Heart right ventricle (tissue), 16 donors: ENCODE data around the gene DNAI2. TPM values are rescaled to one million over a fixed set of nuclear protein-coding genes. Genes with fewer than 3 reads are reported as not detected.
A peak's percentile ranks its signal among the peaks of the same experiment; 100 is the strongest.

Experiments
- ATAC-seq, 8 donors: fragments of 200-7000 bp; cut with Tn5 transposase; one replicate each; pipeline ENCODE4 v1.9.1; 2020; ENCODE audit warnings: mild to moderate bottlenecking in 8 of 8, moderate library complexity in 8 of 8, moderate number of reproducible peaks in 1 of 8
- DNase-seq, 2 donors: peaks; one replicate each; pipeline ENCODE4 v3.0.0-alpha.2; 2020
- H3K27ac ChIP-seq, 10 donors: fragments of 200-600 bp; sonication (generic) in 2 of 10; one replicate each; pipeline versions ENCODE4 v1.5.0 to v1.8.0; 2020 to 2022; ENCODE audit warnings: mild to moderate bottlenecking in 3 of 10
- H3K27me3 ChIP-seq, 7 donors: fragments of 200-600 bp; one replicate each; pipeline ENCODE4 v1.8.0; 2021 to 2022; ENCODE audit warnings: mild to moderate bottlenecking in 2 of 7
- H3K36me3 ChIP-seq, 9 donors: fragments of 200-600 bp; sonication (generic) in 1 of 9; one replicate each; pipeline versions ENCODE4 v1.5.0 to v1.8.0; 2020 to 2022; ENCODE audit warnings: mild to moderate bottlenecking in 2 of 9
- H3K4me1 ChIP-seq, 9 donors: fragments of 200-600 bp; sonication (generic) in 1 of 9; one replicate each; pipeline versions ENCODE4 v1.5.0 to v1.8.0; 2020 to 2022; ENCODE audit warnings: mild to moderate bottlenecking in 4 of 9
- H3K4me3 ChIP-seq, 10 donors: fragments of 200-600 bp; sonication (generic) in 2 of 10; one replicate each; pipeline versions ENCODE4 v1.5.0 to v1.8.0; 2020 to 2022; ENCODE audit warnings: mild to moderate bottlenecking in 7 of 10, moderate library complexity in 2 of 10
- H3K9me3 ChIP-seq, 11 donors: fragments of 200-600 bp in 10 of 11; sonication (generic) in 2 of 11; one replicate each; pipeline versions ENCODE4 v1.5.0 to v1.8.0; 2013 to 2022; ENCODE audit warnings: mild to moderate bottlenecking in 2 of 11, control low read depth in 1 of 11, moderate library complexity in 1 of 11
- CTCF ChIP-seq, 9 donors: fragments of 200-600 bp; sonication (generic) in 2 of 9; IDR thresholded peaks; one replicate each; pipeline versions ENCODE4 v1.5.0 to v1.8.0; 2021 to 2022; ENCODE audit warnings: antibody characterized with exemption in 9 of 9, mild to moderate bottlenecking in 5 of 9, moderate library complexity in 1 of 9
- WGBS, 2 donors: extraction: QIAGEN DNeasy Blood & Tissue Kit; methylation state at CpG; one replicate each; pipeline ENCODE4 v1.1.7; 2013; ENCODE audit warnings: inconsistent platforms in 1 of 2; 5-methylcytosine and 5-hydroxymethylcytosine counted together
- intact Hi-C, 10 donors: fragments of 100-400 bp; cut with DNase I; formaldehyde crosslinking; loops; one replicate each; pipeline versions ENCODE4 v1.11.1 to v1.14.2; 2022
- polyA plus RNA-seq, 2 donors: library from polyadenylated mRNA; stranded (reverse); fragments of 200-250 nt; gene quantifications; one replicate each; pipeline ENCODE4 v1.2.3, GENCODE V29; 2013
- total RNA-seq, 10 donors: library from RNA; stranded (reverse); fragmentation: NEBNext Ultra II Directional in 3 of 10; extraction: Animal tissue kit (Norgen Biotek cat#: 25700) in 3 of 10; gene quantifications; one replicate each; pipeline versions ENCODE4 v1.2.1 to v1.2.4, GENCODE V29; 2021 to 2023
- donor health status: Arrhythmogenic right ventricular cardiomyopathy.
- donor health status: ischemic (EF 13 %, LVEDD 7.1; RV severe dilation, severe dysfunction).
- donor health status: healthy with polysubstance abuse.
- donor health status: DM: no; HTN: yes; CAD: no.
- donor health status: DM: no; HTN: no; CAD: no.
- donor health status: ischemic (EF 25% LVEDD 6.9; RV normal size, moderate dysfunction).
- donor health status: ischemic (EF 25% LVEDD 5.7; RV mildly dilated, moderate dysfunction).
- donor health status: healthy.
- donor health status: DM: yes; HTN: yes; CAD: no.
- donor health status: Ischemic cardiomyopathy.
- donor health status: ischemic (EF 35%, LVEDD 5.7; RV mildly dilated, moderate dysfunction).
- donor health status: nonischemic (EF 11% LVEDD 7.7; RV severe dilation, severe dysfunction).
- donor health status: DM: yes; HTN: yes; CAD: no.
- donor health status: PGD.
- donor health status: ischemic (EF 29% LVEDD 5.4; RV normal size, mild dysfunction).
- donor health status: nonischemic (EF 23%, LVEDD 6.1; RV moderate dilation, normal function).

The DNAI2 gene
- total and polyA plus RNA-seq, 12 donors, result 0.16 TPM; not detected in 11

GRCh38 chr17:74359916-74360315 lies 85.9 kb downstream of the DNAI2 start:
- H3K36me3 ChIP-seq, result no peaks in the 10 kb centered on the region
- peaks cover 0 to 18% (median 9%) of the 10 kb centered on the region in 9 donors for H3K4me1 ChIP-seq
- no peak for DNase-seq

DNA sequence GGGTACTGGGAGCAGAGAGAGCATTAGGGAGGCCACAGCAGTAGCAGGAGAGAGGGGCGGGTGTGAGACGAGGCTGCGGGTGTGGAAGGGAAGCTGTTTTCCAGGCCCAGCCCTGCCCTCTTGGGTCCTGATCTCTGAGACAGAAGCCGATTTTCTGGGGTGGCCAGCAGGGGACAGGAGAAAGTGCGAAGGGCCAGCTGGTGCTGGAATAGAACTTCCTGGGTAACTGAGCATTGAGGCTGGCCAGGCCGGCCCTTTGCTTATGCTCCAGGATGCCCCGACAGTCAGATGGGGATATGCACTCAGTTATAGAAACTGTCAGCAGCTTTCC lies 86.8 kb downstream of the DNAI2 start:
- TF ChIP-seq CTCF (IDR thresholded peaks at IDR 0.05), result no peak
- DNase-seq (no peak), ATAC-seq (no peak)
- Histone ChIP-seq H3K36me3 (no peaks in the 10 kb centered on the region), H3K27me3 (peaks cover 9 to 71% (median 67%) of the 10 kb centered on the region in 7 donors), H3K27ac (no peak overlapping the region), H3K4me3 (no peak overlapping the region), H3K4me1 (peaks cover 0 to 18% (median 9%) of the 10 kb centered on the region in 9 donors), H3K9me3 (no peaks in the 10 kb centered on the region)
- 42 to 47% methylated on average over 7 of the region's 7 CpGs for WGBS, 2 donors
- intact Hi-C loops, result loop anchor here in 9 of 10 donors (1.0 to 5.0 kb wide), 8 partner anchors 54 to 159 kb away; partner anchors contain the start of genes TTYH2 (in 4 of the 9) and RPL38 (in 1 of the 9)

More at GRCh38 chr17:74359916-74360315, 85.9 kb downstream of the DNAI2 start:
- H3K27me3 ChIP-seq, result peaks cover 9 to 81% (median 76%) of the 10 kb centered on the region in 7 donors
- TF ChIP-seq CTCF (IDR thresholded peaks at IDR 0.05), result no peak
- ATAC-seq, result no peak
- WGBS, 2 donors, result 93 to 94% methylated on average over 22 of the region's 22 CpGs
- no peak overlapping the region for H3K4me3 ChIP-seq
- H3K27ac ChIP-seq, result no peak overlapping the region
- H3K9me3 ChIP-seq, result no peaks in the 10 kb centered on the region
- intact Hi-C loops, result loop anchor here (2.0 to 10.0 kb wide), 8 partner anchors 53 to 158 kb away; partner anchors contain the start of genes TTYH2 (in 7 of the 10) and RPL38 (in 1 of the 10)

GRCh38 chr17:74361230-74362068 lies 87.4 kb downstream of the DNAI2 start, which contains the start of gene BTBD17:
Gene BTBD17, minus strand, starts transcription at chr17:74361868. Its CDS starts 49 bp downstream, at chr17:74361819.
- 20 to 23% methylated on average over 28 of the region's 28 CpGs for WGBS, 2 donors
- Histone ChIP-seq H3K9me3 (no peaks in the 10 kb centered on the region), H3K27ac (no peak within 1 kb of the TSS), H3K4me1 (peaks cover 0 to 18% (median 9%) of the 10 kb centered on the region in 9 donors), H3K27me3 (peaks cover 9 to 66% (median 61%) of the 10 kb centered on the region in 7 donors), H3K4me3 (no peak within 1 kb of the TSS), H3K36me3 (no peaks in the 10 kb centered on the region)
- TF ChIP-seq CTCF (IDR thresholded peaks at IDR 0.05), result peak; percentile 52 to 83 (median 79)
- DNase-seq (peak; percentile 46 to 70), ATAC-seq (peak; percentile 75 to 90 (median 82))
- intact Hi-C loops, result loop anchor here in 9 of 10 donors (1.0 to 5.0 kb wide), 8 partner anchors 55 to 159 kb away; partner anchors contain the start of genes TTYH2 (in 4 of the 9) and RPL38 (in 1 of the 9)

- Histone ChIP-seq H3K4me1 (peaks cover 0 to 16% (median 6%) of the 10 kb centered on the region in 9 donors), H3K4me3 (no peak overlapping the region), H3K27me3 (peaks cover 9 to 60% (median 55%) of the 10 kb centered on the region in 7 donors), H3K36me3 (no peaks in the 10 kb centered on the region), H3K27ac (no peak overlapping the region), H3K9me3 (no peaks in the 10 kb centered on the region)
- ATAC-seq (no peak), DNase-seq (no peak)
- intact Hi-C loops, result loop anchor here in 7 of 10 donors (2.0 to 5.0 kb wide), 5 partner anchors 59 to 160 kb away; partner anchors contain the start of genes TTYH2 (in 4 of the 7) and RPL38 (in 1 of the 7)
- TF ChIP-seq CTCF (IDR thresholded peaks at IDR 0.05), result no peak
- 10 to 11% methylated on average over 9 of the region's 9 CpGs for WGBS, 2 donors
These were observed 88.0 kb downstream of the DNAI2 start for GRCh38 chr17:74362069-74362405.
